PC-9 (cell line): ENCODE results near the gene SAMD14. TPM values are rescaled to one million over a fixed set of nuclear protein-coding genes. Genes with fewer than 3 reads are reported as not detected.

ENCODE experiments used
- BruUV-seq: library from RNA; stranded (reverse); fragments of 400-500 nt; replicated peaks from 2 replicates; lab custom pipeline; 2021; lab: Mats Ljungman, UMichigan
- CTCF ChIA-PET: fragments of 300-600 bp; sonication (Branson Sonifier 250); formaldehyde crosslinking; loops from one replicate; lab custom pipeline; 2022; ENCODE audit warnings: antibody characterized with exemption; lab: Charles Lee
- POLR2A ChIA-PET: fragments of 300-600 bp; sonication (Branson Sonifier 250); formaldehyde crosslinking; loops from one replicate; lab custom pipeline; 2022; ENCODE audit warnings: antibody characterized with exemption; ENCODE audit not compliant: unreplicated experiment; lab: Charles Lee
- DNase-seq, 2 experiments: peaks; one replicate each; pipeline versions ENCODE4 v3.0.0 to v3.0.0-alpha.2; 2015 to 2022; ENCODE audit warnings: mixed read lengths in 1 of 2
- H2AFZ ChIP-seq: fragments of 200-600 bp; sonication (generic); 2 replicates; pipeline ENCODE4 v1.8.1; 2017; ENCODE audit warnings: antibody characterized with exemption
- H3F3A ChIP-seq: fragments of 200-600 bp; sonication (generic); 2 replicates; pipeline ENCODE4 v1.8.1; 2017; ENCODE audit warnings: antibody characterized with exemption, mild to moderate bottlenecking, low read depth; ENCODE audit not compliant: insufficient read depth
- H3K27ac ChIP-seq: fragments of 200-600 bp; sonication (generic); 2 replicates; pipeline ENCODE4 v1.6.1; 2016; ENCODE audit warnings: mixed run types
- H3K27me3 ChIP-seq: fragments of 200-600 bp; sonication (generic); 2 replicates; pipeline ENCODE4 v1.6.1; 2016; ENCODE audit warnings: low read depth, mixed run types; ENCODE audit not compliant: insufficient read depth
- H3K36me3 ChIP-seq: fragments of 200-600 bp; sonication (generic); 2 replicates; pipeline ENCODE4 v1.6.1; 2016; ENCODE audit warnings: low read depth, mixed run types
- H3K4me1 ChIP-seq: fragments of 200-600 bp; sonication (generic); replicated peaks from 2 replicates; pipeline ENCODE4 v1.6.1; 2016; ENCODE audit warnings: mixed run types; ENCODE audit not compliant: insufficient read depth
- H3K4me2 ChIP-seq: fragments of 200-600 bp; sonication (generic); 2 replicates; pipeline ENCODE4 v1.6.1; 2017; ENCODE audit warnings: mixed run types
- H3K4me3 ChIP-seq: fragments of 200-600 bp; sonication (generic); 2 replicates; pipeline ENCODE4 v1.6.1; 2016; ENCODE audit warnings: mixed run types
- H3K79me2 ChIP-seq: fragments of 200-600 bp; sonication (generic); 2 replicates; pipeline ENCODE4 v1.6.1; 2017; ENCODE audit warnings: low read depth, mixed run types
- H3K9me2 ChIP-seq: fragments of 200-600 bp; sonication (generic); 2 replicates; pipeline ENCODE4 v1.8.1; 2017; ENCODE audit warnings: mild to moderate bottlenecking; ENCODE audit not compliant: insufficient read depth
- H3K9me3 ChIP-seq: fragments of 200-600 bp; sonication (generic); 2 replicates; pipeline ENCODE4 v1.8.1; 2016; ENCODE audit warnings: low read depth; ENCODE audit not compliant: insufficient read depth
- H4K20me1 ChIP-seq: fragments of 200-600 bp; sonication (generic); 2 replicates; pipeline ENCODE4 v1.8.1; 2017; ENCODE audit not compliant: insufficient read depth
- CTCF ChIP-seq: fragments of 200-600 bp; sonication (generic); conservative IDR thresholded peaks from 2 replicates; pipeline ENCODE4 v1.6.1; 2017; ENCODE audit warnings: mixed run types, antibody characterized with exemption, mild to moderate bottlenecking, moderate library complexity
- EZH2 ChIP-seq: fragments of 200-600 bp; sonication (generic); IDR thresholded peaks from 2 replicates; pipeline ENCODE4 v1.8.0; 2017; ENCODE audit warnings: antibody characterized with exemption, low read depth
- intact Hi-C: fragments of 100-400 bp; cut with micrococcal nuclease; formaldehyde crosslinking; loops from one replicate; pipeline ENCODE4 v1.10.0; 2022; ENCODE audit not compliant: unreplicated experiment
- total RNA-seq: library from RNA; stranded (reverse); gene quantifications from 2 replicates; pipeline ENCODE4 v1.2.3, GENCODE V29; 2021

SAMD14 gene
- total RNA-seq, 1 experiment from 2014 or later = 0.17 TPM

GRCh38 chr17:50072130-50072529 lies 57.8 kb downstream of the SAMD14 start:
- H3K27ac ChIP-seq = no peak overlapping the region

GRCh38 chr17:50071692-50072091 lies 58.3 kb downstream of the SAMD14 start:
- BruUV-seq = no TSS peak
- POLR2A ChIA-PET = no interaction called here
- H4K20me1 ChIP-seq = peaks cover 70% of the 10 kb centered on the region
- CTCF ChIA-PET = no interaction called here
- peaks cover 92% of the 10 kb centered on the region for H3K36me3 ChIP-seq
- no peak overlapping the region for H2AFZ ChIP-seq
- H3K27me3 ChIP-seq = no peaks in the 10 kb centered on the region
- H3K4me2 ChIP-seq = no peak overlapping the region
- DNase-seq = no peak
- no peak overlapping the region for H3K4me3 ChIP-seq
- no peaks in the 10 kb centered on the region for H3K9me2 ChIP-seq
- TF ChIP-seq CTCF (no peak), EZH2 (no peak)
- intact Hi-C loops = no loop called here
- no peaks in the 10 kb centered on the region for H3K9me3 ChIP-seq
- H3K79me2 ChIP-seq = peaks cover 91% of the 10 kb centered on the region
- H3K4me1 ChIP-seq = peaks cover 14% of the 10 kb centered on the region
- no peak overlapping the region for H3K27ac ChIP-seq
- H3F3A ChIP-seq = peaks cover 94% of the 10 kb centered on the region

More at GRCh38 chr17:50072130-50072529, 57.8 kb downstream of the SAMD14 start:
- no peak overlapping the region for H3K4me2 ChIP-seq
- no TSS peak for BruUV-seq
- H3F3A ChIP-seq = peaks cover 94% of the 10 kb centered on the region
- H3K79me2 ChIP-seq = peaks cover 91% of the 10 kb centered on the region
- no peaks in the 10 kb centered on the region for H3K9me2 ChIP-seq
- H3K4me1 ChIP-seq = peaks cover 9% of the 10 kb centered on the region
- intact Hi-C loops = no loop called here
- peaks cover 74% of the 10 kb centered on the region for H4K20me1 ChIP-seq
- H2AFZ ChIP-seq = no peak overlapping the region
- TF ChIP-seq EZH2 (no peak), CTCF (no peak)
- POLR2A ChIA-PET = no interaction called here
- H3K36me3 ChIP-seq = peaks cover 92% of the 10 kb centered on the region
- CTCF ChIA-PET = no interaction called here
- DNase-seq = no peak
- H3K9me3 ChIP-seq = no peaks in the 10 kb centered on the region
- no peaks in the 10 kb centered on the region for H3K27me3 ChIP-seq
- no peak overlapping the region for H3K4me3 ChIP-seq

GRCh38 chr17:50070908-50071680 lies 58.9 kb downstream of the SAMD14 start:
- ChIA-PET POLR2A (no interaction called here), CTCF (no interaction called here)
- no peaks in the 10 kb centered on the region for H3K9me3 ChIP-seq
- peaks cover 64% of the 10 kb centered on the region for H4K20me1 ChIP-seq
- H3K9me2 ChIP-seq = no peaks in the 10 kb centered on the region
- no peaks in the 10 kb centered on the region for H3K27me3 ChIP-seq
- H3K27ac ChIP-seq = no peak overlapping the region
- intact Hi-C loops = no loop called here
- H3K79me2 ChIP-seq = peaks cover 94% of the 10 kb centered on the region
- H3K4me1 ChIP-seq = peaks cover 20% of the 10 kb centered on the region
- peaks cover 94% of the 10 kb centered on the region for H3F3A ChIP-seq
- H2AFZ ChIP-seq = no peak overlapping the region
- no peak for DNase-seq
- BruUV-seq = no TSS peak
- H3K4me3 ChIP-seq = no peak overlapping the region
- H3K36me3 ChIP-seq = peaks cover 92% of the 10 kb centered on the region
- H3K4me2 ChIP-seq = no peak overlapping the region
- TF ChIP-seq CTCF = no peak
- no peak for TF ChIP-seq EZH2
